Adrenal gland (tissue), 12 donors: ENCODE results near the gene TFF1. TPM values are rescaled to one million over a fixed set of nuclear protein-coding genes. Genes with fewer than 3 reads are reported as not detected.

Experiments used
- DNase-seq, 7 donors: peaks; one replicate each; pipeline ENCODE4 v3.0.0-alpha.2; 2019 to 2020
- H3K27ac ChIP-seq, 5 donors: fragments of 200-600 bp; sonication (generic) in 4 of 5; 1 replicate in 3 of 5; 2 replicates in 2 of 5; pipeline versions ENCODE4 v1.5.1 to v1.8.0; 2016 to 2020; ENCODE audit warnings: mild to moderate bottlenecking in 1 of 5
- H3K27me3 ChIP-seq: fragments of 200-600 bp; 2 replicates; pipeline ENCODE4 v1.8.0; 2021
- H3K36me3 ChIP-seq, 2 donors: fragments of 200-600 bp; replicated peaks in 1 of 2; 1 replicate in 1 of 2; 2 replicates in 1 of 2; pipeline versions ENCODE4 v1.5.1 to v1.8.0; 2018 to 2022
- H3K4me1 ChIP-seq, 2 donors: fragments of 200-600 bp; replicated peaks in 1 of 2; 1 replicate in 1 of 2; 2 replicates in 1 of 2; pipeline versions ENCODE4 v1.5.1 to v1.8.0; 2018 to 2021
- H3K4me3 ChIP-seq, 4 donors: fragments of 200-600 bp; sonication (generic) in 3 of 4; one replicate each; pipeline ENCODE4 v1.5.1; 2016 to 2018
- H3K9me3 ChIP-seq, 3 donors: fragments of 200-600 bp; sonication (generic) in 1 of 3; replicated peaks in 1 of 3; 1 replicate in 2 of 3; 2 replicates in 1 of 3; pipeline versions ENCODE4 v1.5.1 to v1.8.0; 2016 to 2021
- CTCF ChIP-seq, 6 experiments: fragments of 450-650 bp in 4 of 6; fragments of 200-600 bp in 2 of 6; sonication (generic) in 1 of 6; IDR thresholded peaks; 1 replicate in 5 of 6; 2 replicates in 1 of 6; pipeline versions ENCODE4 v1.5.1 to v1.8.0; 2016 to 2021; ENCODE audit warnings: antibody characterized with exemption in 6 of 6, mild to moderate bottlenecking in 2 of 6, moderate library complexity in 1 of 6
- POLR2A ChIP-seq, 2 donors: fragments of 450-650 bp; IDR thresholded peaks; one replicate each; pipeline ENCODE4 v1.6.1; 2017; ENCODE audit warnings: antibody characterized with exemption in 2 of 2, mild to moderate bottlenecking in 2 of 2, moderate library complexity in 1 of 2
- WGBS, 4 donors: extraction: QIAGEN DNeasy Blood & Tissue Kit in 2 of 4; methylation state at CpG; one replicate each; pipeline versions ENCODE4 v1.1.5 to v1.1.7; 2013 to 2017; 5-methylcytosine and 5-hydroxymethylcytosine counted together
- intact Hi-C, 2 donors: fragments of 100-400 bp; cut with DNase I; formaldehyde crosslinking; loops; one replicate each; pipeline versions ENCODE4 v1.14.1 to v1.15.0; 2022 to 2023
- polyA plus RNA-seq, 3 donors: library from polyadenylated mRNA; stranded (reverse); fragments of 200-250 nt in 2 of 3; fragments of 350-450 nt in 1 of 3; fragmentation: Illumina TruSeq in 1 of 3; extraction: RNeasy Lipid Tissue Mini Kit (QIAGEN cat#74804) in 1 of 3; gene quantifications; one replicate each; pipeline ENCODE4 v1.2.3, GENCODE V29; 2013 to 2014
- total RNA-seq, 9 donors: library from RNA; depleted of rRNA in 4 of 9; stranded (reverse); fragments of >200 nt in 4 of 9; fragments of 120-200 nt in 1 of 9; fragmentation: NEBNext Ultra II Directional in 1 of 9; extraction: Animal tissue kit (Norgen Biotek cat#: 25700) in 1 of 9; gene quantifications; one replicate each; pipeline versions ENCODE4 v1.1.0 to v1.2.4, GENCODE V29; 2013 to 2023
- donor health status: healthy with polysubstance abuse.
- donor health status: Bipolar disorder and iron deficiency.
- donor health status: DM: yes; HTN: yes; CAD: no.
- donor health status: DM: no; HTN: no; CAD: no.
- donor health status: DM: no; HTN: no; CAD: no.
- donor health status: DM: yes; HTN: yes; CAD: no.

TFF1 gene
- total and polyA plus RNA-seq, 12 donors, result 0.39 to 1.5 (median 0.72) TPM; not detected in 9

- WGBS, 4 donors, result 82 to 92% (median 87%) methylated on average over 5 of the region's 5 CpGs
- DNase-seq, result no peak
- intact Hi-C loops, result no loop called here
- Histone ChIP-seq H3K9me3 (no peaks in the 10 kb centered on the region), H3K4me1 (no peaks in the 10 kb centered on the region), H3K27me3 (no peaks in the 10 kb centered on the region), H3K4me3 (no peak overlapping the region), H3K36me3 (no peaks in the 10 kb centered on the region), H3K27ac (no peak overlapping the region)
- TF ChIP-seq CTCF (IDR thresholded peaks at IDR 0.05) (no peak), POLR2A (IDR thresholded peaks at IDR 0.05) (no peak)
These were observed 12.7 kb downstream of the TFF1 start for GRCh38 chr21:42353623-42354022.

GRCh38 chr21:42352441-42353095 is 13.8 kb downstream of the TFF1 start:
- intact Hi-C loops, result no loop called here
- no peak for TF ChIP-seq POLR2A (IDR thresholded peaks at IDR 0.05)
- TF ChIP-seq CTCF (IDR thresholded peaks at IDR 0.05), result no peak
- H3K27me3 ChIP-seq, result no peaks in the 10 kb centered on the region
- H3K36me3 ChIP-seq, result no peaks in the 10 kb centered on the region
- H3K27ac ChIP-seq, result no peak overlapping the region
- no peak overlapping the region for H3K4me3 ChIP-seq
- 78 to 92% (median 90%) methylated on average over 14 of the region's 14 CpGs for WGBS, 4 donors
- H3K4me1 ChIP-seq, result no peaks in the 10 kb centered on the region
- no peak for DNase-seq
- H3K9me3 ChIP-seq, result no peaks in the 10 kb centered on the region

GRCh38 chr21:42351626-42352440 is 14.5 kb downstream of the TFF1 start:
- Histone ChIP-seq H3K27me3 (no peaks in the 10 kb centered on the region), H3K36me3 (no peaks in the 10 kb centered on the region), H3K4me3 (no peak overlapping the region), H3K9me3 (no peaks in the 10 kb centered on the region), H3K27ac (no peak overlapping the region), H3K4me1 (no peaks in the 10 kb centered on the region)
- TF ChIP-seq POLR2A (IDR thresholded peaks at IDR 0.05) (no peak), CTCF (IDR thresholded peaks at IDR 0.05) (no peak)
- no peak for DNase-seq
- intact Hi-C loops, result no loop called here
- WGBS, 4 donors, result 72 to 79% (median 76%) methylated on average over 11 of the region's 11 CpGs

GRCh38 chr21:42350927-42351426 is 15.4 kb downstream of the TFF1 start, which contains the start of gene TFF2:
TFF2 (minus strand) TSS chr21:42350994; CDS start chr21:42350957, 37 bp downstream.
- 78 to 81% (median 80%) methylated on average over 13 of the region's 13 CpGs for WGBS, 4 donors
- Histone ChIP-seq H3K9me3 (no peaks in the 10 kb centered on the region), H3K27me3 (no peaks in the 10 kb centered on the region), H3K27ac (no peak within 1 kb of the TSS), H3K4me3 (no peak within 1 kb of the TSS), H3K4me1 (no peaks in the 10 kb centered on the region), H3K36me3 (no peaks in the 10 kb centered on the region)
- intact Hi-C loops, result no loop called here
- TF ChIP-seq POLR2A (IDR thresholded peaks at IDR 0.05), result no peak
- no peak for TF ChIP-seq CTCF (IDR thresholded peaks at IDR 0.05)
- peak in 1 of 7 donors; percentile 3 for DNase-seq
